ENCODE results near the gene FBXL3. TPM values are rescaled to one million over a fixed set of nuclear protein-coding genes. Genes with fewer than 3 reads are reported as not detected.

Gene FBXL3
- total RNA-seq, 1 experiment from 2014 or later = 22.0 TPM

DNA sequence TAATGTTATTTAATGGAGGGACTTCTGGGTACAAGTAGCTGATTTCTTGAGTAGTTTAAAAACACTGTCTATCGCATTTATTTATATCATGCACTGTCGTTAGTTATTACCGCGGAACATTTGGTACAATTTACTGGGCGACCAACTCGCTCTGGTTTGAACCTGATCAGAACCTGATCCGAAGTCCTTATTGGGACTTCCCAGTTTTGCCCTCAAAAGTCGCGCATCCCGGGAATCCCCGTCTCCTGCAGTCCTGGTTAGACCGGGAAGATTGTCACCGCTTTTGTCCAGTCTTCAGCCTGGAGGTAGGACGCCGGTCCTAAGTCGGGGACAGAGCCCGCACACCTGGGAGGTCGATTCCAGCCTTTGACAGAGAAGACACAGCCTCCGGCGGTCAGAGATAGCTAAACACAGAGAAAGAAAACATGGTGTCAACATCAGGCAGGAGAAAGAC lies 34.4 kb downstream of the FBXL3 start:
- peaks cover 9% of the 10 kb centered on the region; the same call in 1 of the 2 replicates for H3K4me1 ChIP-seq (replicated peaks; ENCODE audit: insufficient read depth)
- POLR2A ChIA-PET (ENCODE audit: unreplicated experiment) = no interaction called here
- BruUV-seq (replicated peaks) = TSS peak; percentile 72
- H3K27me3 ChIP-seq (ENCODE audit: insufficient read depth, low read depth) = 0 out of 2 replicates have a peak, but pooled peaks cover 3% of the 10 kb centered on the region
- H3K9me3 ChIP-seq (ENCODE audit: insufficient read depth, low read depth) = no peaks in the 10 kb centered on the region
- H3K4me3 ChIP-seq = peak overlapping the region; percentile 70
- peaks cover 8% of the 10 kb centered on the region; the same call in 1 of the 2 replicates for H3K36me3 ChIP-seq (ENCODE audit: low read depth)
- peak overlapping the region; percentile 53; the same call in 1 of the 2 replicates for H3K27ac ChIP-seq
- no peaks in the 10 kb centered on the region for H3F3A ChIP-seq (ENCODE audit: insufficient read depth, low read depth)
- no peaks in the 10 kb centered on the region for H4K20me1 ChIP-seq (ENCODE audit: insufficient read depth)
- intact Hi-C loops (cut with micrococcal nuclease; ENCODE audit: unreplicated experiment) = loop anchor here (2.0 kb wide), 1 partner anchor 34 kb away; the partner anchor contains the start of gene FBXL3
- CTCF ChIA-PET = no interaction called here
- H3K79me2 ChIP-seq (ENCODE audit: low read depth) = no peaks in the 10 kb centered on the region
- no peaks in the 10 kb centered on the region for H3K9me2 ChIP-seq (ENCODE audit: insufficient read depth)
- no peak for DNase-seq
- no peak for TF ChIP-seq EZH2 (IDR thresholded peaks at IDR 0.05; ENCODE audit: low read depth)
- TF ChIP-seq, protein P1, sequence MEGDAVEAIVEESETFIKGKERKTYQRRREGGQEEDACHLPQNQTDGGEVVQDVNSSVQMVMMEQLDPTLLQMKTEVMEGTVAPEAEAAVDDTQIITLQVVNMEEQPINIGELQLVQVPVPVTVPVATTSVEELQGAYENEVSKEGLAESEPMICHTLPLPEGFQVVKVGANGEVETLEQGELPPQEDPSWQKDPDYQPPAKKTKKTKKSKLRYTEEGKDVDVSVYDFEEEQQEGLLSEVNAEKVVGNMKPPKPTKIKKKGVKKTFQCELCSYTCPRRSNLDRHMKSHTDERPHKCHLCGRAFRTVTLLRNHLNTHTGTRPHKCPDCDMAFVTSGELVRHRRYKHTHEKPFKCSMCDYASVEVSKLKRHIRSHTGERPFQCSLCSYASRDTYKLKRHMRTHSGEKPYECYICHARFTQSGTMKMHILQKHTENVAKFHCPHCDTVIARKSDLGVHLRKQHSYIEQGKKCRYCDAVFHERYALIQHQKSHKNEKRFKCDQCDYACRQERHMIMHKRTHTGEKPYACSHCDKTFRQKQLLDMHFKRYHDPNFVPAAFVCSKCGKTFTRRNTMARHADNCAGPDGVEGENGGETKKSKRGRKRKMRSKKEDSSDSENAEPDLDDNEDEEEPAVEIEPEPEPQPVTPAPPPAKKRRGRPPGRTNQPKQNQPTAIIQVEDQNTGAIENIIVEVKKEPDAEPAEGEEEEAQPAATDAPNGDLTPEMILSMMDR (conservative IDR thresholded peaks at IDR 0.05) = no peak
- H2AFZ ChIP-seq = peak overlapping the region; percentile 98
- H3K4me2 ChIP-seq = peak overlapping the region; percentile 81

DNA sequence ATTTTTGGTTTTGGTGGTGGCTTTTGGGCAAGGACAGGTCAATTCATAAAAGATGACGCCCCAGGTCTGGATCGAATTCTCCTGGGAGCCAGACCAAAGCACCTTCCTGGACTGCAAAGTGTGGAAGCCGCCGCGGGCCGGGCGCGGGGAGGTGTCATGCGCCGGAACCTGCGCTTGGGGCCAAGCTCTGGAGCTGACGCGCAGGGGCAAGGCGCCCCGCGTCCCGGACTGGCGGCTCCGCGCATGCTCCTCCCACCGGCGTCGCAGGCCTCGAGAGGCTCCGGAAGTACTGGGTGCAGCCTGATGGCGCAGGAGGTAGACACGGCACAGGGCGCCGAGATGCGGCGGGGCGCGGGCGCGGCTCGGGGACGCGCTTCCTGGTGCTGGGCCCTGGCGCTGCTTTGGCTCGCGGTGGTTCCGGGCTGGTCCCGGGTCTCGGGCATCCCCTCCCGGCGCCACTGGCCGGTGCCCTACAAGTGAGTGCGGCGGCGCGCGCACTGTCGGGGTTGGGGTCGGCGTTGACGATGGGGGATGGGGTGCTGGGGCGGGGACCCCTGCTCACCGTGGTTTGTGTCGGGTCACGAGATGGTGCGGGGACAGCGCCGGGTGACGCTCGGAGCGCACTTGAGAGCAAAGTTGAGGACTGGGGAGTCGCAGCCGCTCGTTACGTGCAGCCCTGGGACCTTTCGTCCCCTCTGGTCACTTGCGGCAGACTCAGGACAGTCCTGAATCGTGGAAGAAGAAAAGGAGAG lies 35.0 kb downstream of the FBXL3 start, which contains the start of gene CLN5:
CLN5 (plus strand) TSS at position 286 of the 752 bp plus-strand sequence; CDS start at position 304, 18 bp downstream.
- intact Hi-C loops (cut with micrococcal nuclease; ENCODE audit: unreplicated experiment) = loop anchor here (2.0 kb wide), 1 partner anchor 35 kb away; the partner anchor contains the start of gene FBXL3
- Histone ChIP-seq H3K4me2 (peak within 1 kb of the TSS; percentile 81), H3K9me2 (ENCODE audit: insufficient read depth) (no peaks in the 10 kb centered on the region), H3K27ac (peak within 1 kb of the TSS; percentile 53), H3K27me3 (ENCODE audit: insufficient read depth, low read depth) (0 out of 2 replicates have a peak, but pooled peaks cover 3% of the 10 kb centered on the region), H3K9me3 (ENCODE audit: insufficient read depth, low read depth) (no peaks in the 10 kb centered on the region), H3K79me2 (ENCODE audit: low read depth) (no peaks in the 10 kb centered on the region), H3K4me3 (peak within 1 kb of the TSS; percentile 70), H3K4me1 (replicated peaks; ENCODE audit: insufficient read depth) (peaks cover 9% of the 10 kb centered on the region; the same call in 1 of the 2 replicates), H2AFZ (peak within 1 kb of the TSS; percentile 98), H3F3A (ENCODE audit: insufficient read depth, low read depth) (no peaks in the 10 kb centered on the region), H3K36me3 (ENCODE audit: low read depth) (peaks cover 8% of the 10 kb centered on the region; the same call in 1 of the 2 replicates), H4K20me1 (ENCODE audit: insufficient read depth) (no peaks in the 10 kb centered on the region)
- peak; percentile 83 to 93 for DNase-seq
- no TSS peak for BruUV-seq (replicated peaks)
- ChIA-PET POLR2A (ENCODE audit: unreplicated experiment) (interaction anchor here (0.6 to 0.7 kb wide), 2 partner anchors 35 to 763 kb away, joined by 3 to 4 read pairs; partner anchors contain the start of gene FBXL3), CTCF (no interaction called here)
- TF ChIP-seq, protein P1 (conservative IDR thresholded peaks at IDR 0.05) = no peak
- no peak for TF ChIP-seq EZH2 (IDR thresholded peaks at IDR 0.05; ENCODE audit: low read depth)

DNA sequence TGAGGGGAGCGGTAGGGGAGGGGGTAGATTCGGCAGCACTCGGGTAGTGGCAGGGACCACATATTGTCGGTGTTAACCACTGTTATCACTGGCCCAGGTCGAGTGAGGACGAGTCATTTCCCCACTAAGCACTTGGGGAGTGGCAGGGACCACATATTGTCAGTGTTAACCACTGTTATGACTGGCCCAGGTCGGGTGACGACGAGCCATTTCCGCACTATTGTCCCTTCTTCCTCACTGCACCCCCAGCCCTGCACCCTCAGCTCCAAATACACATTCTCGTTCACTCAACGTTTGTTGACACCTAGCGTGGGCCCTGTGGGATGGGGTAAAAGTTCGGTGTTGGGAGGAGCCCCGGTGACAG lies 35.5 kb downstream of the FBXL3 start:
- CTCF ChIA-PET = no interaction called here

More for the DNA sequence above, 35.5 kb downstream of the FBXL3 start:
- Histone ChIP-seq H3K4me3 (peak overlapping the region; percentile 70), H3K4me1 (replicated peaks; ENCODE audit: insufficient read depth) (peaks cover 9% of the 10 kb centered on the region; the same call in 1 of the 2 replicates), H3K79me2 (ENCODE audit: low read depth) (no peaks in the 10 kb centered on the region), H3K27ac (0 out of 2 replicates have a peak overlapping the region, but pooled peaks have one; percentile 27), H3K4me2 (peak overlapping the region; percentile 81), H3K36me3 (ENCODE audit: low read depth) (peaks cover 5% of the 10 kb centered on the region; the same call in 1 of the 2 replicates), H4K20me1 (ENCODE audit: insufficient read depth) (no peaks in the 10 kb centered on the region), H3F3A (ENCODE audit: insufficient read depth, low read depth) (no peaks in the 10 kb centered on the region), H2AFZ (peak overlapping the region; percentile 98), H3K27me3 (ENCODE audit: insufficient read depth, low read depth) (0 out of 2 replicates have a peak, but pooled peaks cover 3% of the 10 kb centered on the region), H3K9me3 (ENCODE audit: insufficient read depth, low read depth) (no peaks in the 10 kb centered on the region), H3K9me2 (ENCODE audit: insufficient read depth) (no peaks in the 10 kb centered on the region)
- TF ChIP-seq EZH2 (IDR thresholded peaks at IDR 0.05; ENCODE audit: low read depth) = no peak
- TF ChIP-seq, protein P1 (conservative IDR thresholded peaks at IDR 0.05) = no peak
- POLR2A ChIA-PET (ENCODE audit: unreplicated experiment) = interaction anchor here (0.6 to 0.7 kb wide), 2 partner anchors 35 to 763 kb away, joined by 3 to 4 read pairs; partner anchors contain the start of gene FBXL3
- DNase-seq = no peak
- intact Hi-C loops (cut with micrococcal nuclease; ENCODE audit: unreplicated experiment) = no loop called here
- BruUV-seq (replicated peaks) = TSS peak; percentile 92
